GM18499 (cell line): Measurements from ENCODE around the gene CD300H.

Experiments
- ATAC-seq: cut with Tn5 transposase; IDR thresholded peaks from one replicate; pipeline ENCODE4 v1.9.1; 2021; ENCODE audit warnings: moderate number of reproducible peaks; ENCODE audit not compliant: insufficient read depth, unreplicated experiment

The CD300H gene

GRCh38 chr17:74512624-74513091, 54.7 kb downstream of the CD300H start:
- ATAC-seq: no peak

GRCh38 chr17:74512036-74512435, 55.3 kb downstream of the CD300H start:
- ATAC-seq: no peak
